ENCODE data around the gene OTOS.

The OTOS gene

DNA sequence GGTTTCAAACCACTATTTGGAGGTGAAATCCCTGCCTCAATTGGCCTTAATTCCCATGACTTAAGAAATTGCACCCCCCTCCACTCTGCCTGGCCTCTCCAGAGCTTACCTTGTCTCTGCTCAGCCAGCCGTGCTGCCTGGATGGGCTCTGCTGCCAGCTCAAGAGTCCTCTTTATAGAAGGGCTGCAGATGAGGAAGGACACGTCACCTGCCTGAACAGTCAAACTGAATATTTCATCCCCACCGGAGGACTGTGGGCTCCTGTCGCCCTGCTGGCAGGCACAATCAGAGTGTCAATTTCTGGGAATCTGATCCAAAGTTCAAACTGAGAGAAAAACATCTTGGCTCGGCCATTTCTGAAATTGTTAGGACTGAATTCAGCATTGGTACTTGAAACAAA, at the start of gene OTOS:
OTOS (minus strand) TSS at position 148 of the 400 bp plus-strand sequence. CDS start 332 bp downstream, outside the sequence.
- DNase-seq = no peak

DNA sequence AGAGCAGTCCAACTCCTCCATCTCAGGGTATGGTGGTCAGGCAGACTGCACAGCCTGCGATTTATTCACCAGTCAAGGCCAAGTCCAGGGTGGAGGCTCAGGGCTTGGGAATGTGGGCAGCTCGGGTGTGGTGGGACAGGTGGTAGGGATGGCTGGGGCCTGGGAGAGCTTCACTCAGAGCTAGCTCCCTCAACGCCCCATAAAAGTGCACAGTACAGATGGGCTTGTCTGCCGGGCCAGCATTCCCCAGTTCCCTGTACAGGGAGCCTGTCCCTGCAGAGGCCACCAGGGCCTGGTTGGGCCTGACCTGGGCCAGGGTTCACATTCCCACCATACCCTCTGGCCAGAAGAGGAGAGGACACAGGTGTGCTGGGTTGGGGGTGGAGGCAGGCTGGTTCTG, 49.2 kb upstream of the OTOS start:
- DNase-seq = no peak

DNA sequence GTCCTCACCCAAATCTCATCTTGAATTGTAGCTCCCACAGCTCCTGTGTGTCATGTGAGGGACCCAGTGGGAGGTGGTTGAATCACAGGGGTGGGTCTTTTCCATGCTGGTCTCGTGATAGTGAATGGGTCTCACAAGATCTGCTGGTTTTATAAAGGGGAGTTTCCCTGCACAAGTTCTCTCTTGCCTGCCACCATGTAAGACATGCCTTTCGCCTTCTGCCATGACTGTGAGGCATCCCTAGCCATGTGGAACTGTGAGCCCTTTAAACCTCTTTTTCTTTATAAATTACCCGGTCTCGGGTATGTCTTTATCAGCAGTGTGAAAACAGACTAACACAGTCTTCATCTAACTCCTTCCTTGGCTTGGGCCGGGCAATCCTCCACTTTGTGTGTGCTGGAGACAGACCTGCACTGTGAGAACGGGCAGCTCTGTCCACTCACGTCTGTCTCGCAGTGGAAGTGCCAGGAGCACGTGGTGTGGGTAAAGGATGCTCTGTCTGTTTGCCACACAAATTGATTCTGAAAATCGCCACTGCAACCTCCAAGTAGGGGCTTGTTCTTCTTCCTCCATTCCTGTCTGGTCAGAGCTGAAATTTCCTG, 47.6 kb upstream of the OTOS start:
- no peak for DNase-seq

DNA sequence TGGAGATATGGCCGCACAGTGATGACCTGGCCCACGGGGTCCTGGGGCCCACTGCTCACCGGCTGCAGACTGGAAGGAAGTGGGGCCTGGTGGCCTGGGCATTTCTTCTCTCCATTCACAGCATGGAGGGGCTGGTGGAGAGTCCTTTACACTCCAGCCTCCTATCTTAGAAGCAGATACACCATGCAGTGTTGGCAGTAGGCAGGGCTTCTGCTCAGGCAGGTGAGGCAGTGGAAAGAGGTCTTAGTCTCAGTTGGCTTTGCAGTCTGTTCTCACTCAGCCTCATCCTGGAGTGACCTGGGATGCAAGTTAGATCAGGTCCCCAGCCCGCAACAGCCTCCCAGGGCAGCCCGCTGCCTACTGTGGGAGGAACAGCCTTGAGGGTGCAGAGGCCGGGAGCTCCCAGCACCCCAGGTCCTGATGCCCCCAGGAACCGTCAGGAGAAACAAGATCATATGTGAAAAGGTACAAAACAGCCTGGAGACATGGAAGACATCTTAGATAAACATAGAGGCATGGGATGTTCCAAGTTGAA, 45.8 kb upstream of the OTOS start:
- no peak for DNase-seq

DNA sequence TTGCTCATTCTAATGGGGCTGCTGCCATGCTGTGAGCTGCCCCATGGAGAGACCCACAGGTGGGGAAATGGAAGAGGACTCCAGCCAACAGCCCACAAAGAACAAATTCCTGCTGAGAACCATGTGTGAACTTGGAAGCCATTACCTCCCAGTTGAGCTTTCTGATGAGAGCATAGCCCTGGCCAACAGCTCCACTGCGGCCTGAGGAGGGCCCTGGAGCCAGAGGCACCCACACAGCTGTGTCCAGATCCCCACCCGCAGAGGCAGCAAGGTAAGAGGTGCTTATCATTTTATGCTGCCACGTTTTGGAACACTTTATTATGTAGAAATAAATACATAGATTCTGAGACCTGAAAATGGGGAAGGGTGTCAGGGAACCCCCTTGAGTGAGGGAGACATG, 44.2 kb upstream of the OTOS start:
- no peak for DNase-seq

DNA sequence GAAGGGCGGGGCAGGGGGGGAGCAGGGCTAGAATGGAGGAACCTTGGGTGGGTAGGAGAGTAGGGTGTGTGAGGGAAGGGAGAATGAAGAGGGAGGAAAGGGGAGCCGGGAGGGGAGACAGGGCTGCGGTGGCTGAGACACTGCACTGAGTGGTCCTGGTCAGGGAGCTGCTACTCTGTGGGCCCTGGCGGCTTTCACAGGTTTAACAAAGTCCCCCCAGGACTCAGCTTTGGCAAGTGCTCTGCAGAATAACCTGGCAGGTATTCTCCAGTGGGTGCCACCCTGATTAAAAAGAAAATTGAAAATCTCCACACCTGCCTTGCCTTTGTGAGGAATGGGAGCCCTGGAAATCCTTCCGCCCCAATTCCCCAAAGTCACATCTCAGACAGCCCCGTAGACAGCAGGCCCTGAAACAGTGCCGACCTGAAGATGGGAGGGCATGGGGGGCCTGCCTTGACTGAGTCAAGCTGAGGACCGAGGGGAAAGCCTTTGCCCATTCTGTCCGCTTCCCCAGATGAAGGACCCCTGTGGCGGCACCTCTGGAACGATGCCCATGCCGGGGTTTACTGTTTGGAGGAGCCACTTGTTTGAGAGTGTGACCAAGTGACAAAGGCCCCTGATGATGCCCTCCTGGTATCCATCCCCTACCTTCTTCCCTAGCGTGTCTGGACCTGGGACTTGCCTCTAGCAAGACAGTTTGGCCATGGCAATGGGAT, 43.6 kb upstream of the OTOS start:
- no peak for DNase-seq

DNA sequence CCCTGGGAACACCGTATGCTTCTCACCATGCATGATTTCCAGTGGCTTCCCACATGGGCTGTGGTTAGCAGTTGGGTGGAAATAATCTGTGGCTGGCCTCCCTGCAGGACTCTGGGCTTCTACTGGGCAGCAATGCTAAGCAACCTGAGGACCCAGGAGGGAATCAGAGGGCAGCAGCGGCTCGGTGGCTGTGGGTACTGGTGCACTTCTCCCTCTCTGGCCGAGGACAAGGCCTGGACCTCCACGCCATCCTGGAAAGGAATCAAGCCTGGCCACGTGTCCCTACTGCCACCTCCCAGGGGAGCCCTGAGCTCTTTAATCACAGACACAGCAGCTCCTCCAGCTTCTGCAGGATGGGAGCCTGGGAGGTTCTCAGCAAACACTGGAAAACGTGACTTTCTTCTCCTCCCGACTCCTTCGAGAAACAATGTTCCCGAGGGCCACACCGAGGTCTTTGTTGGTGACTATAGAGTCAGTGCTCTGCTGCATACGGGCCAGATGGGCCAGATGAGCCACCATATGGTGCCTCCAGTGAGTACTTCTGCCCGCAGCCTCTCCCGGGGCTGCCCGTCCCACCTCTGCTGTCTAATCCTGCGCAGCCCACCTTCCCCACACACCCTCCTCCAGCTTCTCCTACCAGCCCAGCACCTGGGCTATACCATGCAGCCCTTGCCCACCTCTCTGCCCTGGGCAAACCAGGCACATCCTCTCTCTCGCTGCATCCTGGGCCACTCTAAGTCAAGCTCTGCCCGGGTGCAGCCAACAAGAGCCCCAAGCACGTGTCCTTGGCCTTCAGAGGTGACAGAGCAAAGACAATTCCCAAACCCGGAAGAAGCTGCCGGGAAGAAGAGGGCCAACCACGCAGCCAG, 42.8 kb upstream of the OTOS start:
- DNase-seq = no peak

DNA sequence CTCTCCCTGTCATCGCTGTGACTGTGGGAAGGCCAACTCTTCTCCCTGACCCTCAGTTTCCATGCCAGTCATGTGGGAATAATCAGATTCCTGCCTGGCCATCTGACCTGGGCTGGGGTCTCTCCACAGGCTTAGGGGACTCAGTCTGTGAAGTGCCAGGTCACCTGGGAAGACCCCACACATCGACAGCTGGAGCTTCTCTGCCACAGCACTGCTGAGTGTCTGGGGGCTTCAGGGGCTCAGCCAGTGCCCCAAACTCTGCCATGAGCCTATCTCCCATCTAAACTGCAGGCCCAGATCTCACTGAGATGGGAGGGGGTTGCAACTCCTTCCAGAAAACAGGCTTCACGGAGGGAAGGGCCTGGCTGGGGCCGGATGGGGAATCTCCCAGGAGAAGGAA, 42.0 kb upstream of the OTOS start:
- DNase-seq = no peak

DNA sequence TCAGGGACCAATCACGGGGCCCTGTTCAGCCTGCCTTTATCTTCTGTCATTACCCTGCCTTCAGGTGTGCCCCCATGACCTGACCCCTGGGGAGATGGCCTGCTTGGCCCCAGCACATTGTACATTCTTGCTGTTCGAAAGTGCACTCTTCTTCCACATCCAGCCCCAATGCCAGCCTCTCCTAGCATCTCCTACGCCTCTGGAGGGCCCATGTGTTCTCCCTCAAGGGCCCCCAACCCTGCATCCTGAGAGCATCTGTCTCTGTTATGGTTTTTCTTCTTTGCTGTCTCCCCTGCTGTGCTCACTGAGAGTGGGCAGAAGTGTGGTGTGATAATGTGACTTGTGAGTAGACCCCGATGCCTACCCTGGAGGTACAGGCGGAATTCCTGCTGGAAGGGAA, 41.5 kb upstream of the OTOS start:
- DNase-seq = no peak

DNA sequence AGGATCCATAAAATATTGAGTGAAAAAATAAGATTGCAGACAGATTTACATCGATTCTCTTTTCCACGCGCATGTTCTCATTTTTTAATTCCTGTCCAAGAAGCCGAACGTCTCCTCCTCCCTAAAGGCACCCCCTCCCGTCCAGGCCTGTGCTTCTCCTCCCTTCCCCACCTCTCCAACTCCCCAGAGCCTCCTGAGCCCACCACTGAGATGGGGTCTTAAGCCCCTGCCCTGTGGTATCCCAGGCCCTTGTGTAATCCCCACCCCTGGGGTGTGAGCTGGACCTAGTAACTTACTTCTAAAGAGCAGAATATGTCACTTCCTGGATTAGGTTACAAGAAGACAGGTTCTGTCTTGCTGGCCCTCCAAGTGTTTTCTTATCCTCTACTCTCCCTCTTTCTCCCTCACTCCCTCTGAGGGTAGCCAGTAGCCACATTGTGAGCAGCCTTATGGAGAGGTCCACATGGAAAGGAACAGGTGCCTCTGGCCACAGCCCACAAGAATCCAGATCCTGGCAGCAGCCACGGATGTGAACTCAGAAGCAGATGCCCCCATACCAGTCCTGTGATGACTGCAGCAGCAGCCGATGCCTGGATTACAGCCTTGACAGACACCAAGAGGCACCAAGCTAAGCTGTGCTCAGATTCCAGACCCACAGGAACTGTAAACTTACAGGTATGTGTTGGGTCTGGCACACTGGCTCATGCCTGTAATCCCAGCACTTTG, 39.6 kb upstream of the OTOS start:
- DNase-seq = no peak

DNA sequence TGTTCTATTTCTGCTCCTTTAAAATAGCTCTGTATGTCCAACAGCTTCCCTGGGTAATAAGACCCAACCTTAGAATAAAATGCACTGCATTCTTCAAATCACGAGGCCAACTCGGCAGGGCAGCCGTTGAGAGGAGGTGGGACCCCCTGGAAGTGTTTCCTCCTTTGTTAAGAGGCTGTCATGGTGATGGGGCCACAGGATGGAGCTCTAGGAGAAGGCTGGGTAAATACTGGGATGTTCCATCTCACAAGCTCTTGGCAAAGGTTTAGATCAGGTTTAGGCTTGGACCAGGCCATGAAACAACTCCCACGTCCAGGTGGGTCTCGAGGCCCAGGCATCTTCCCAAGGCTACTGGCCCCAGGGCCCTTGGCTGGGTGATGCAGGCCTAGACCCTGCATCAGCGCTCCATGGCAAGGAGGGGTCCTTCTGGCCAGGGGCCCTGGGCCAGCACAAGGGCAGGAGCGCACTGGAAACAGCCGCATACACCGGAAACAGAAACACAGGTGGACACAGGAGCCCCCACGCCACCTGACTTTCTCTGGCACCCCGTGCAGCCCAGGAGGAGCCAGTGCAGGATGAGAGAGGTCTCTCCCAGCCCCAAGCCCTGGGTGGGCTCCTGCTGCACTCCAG, 38.8 kb upstream of the OTOS start:
- DNase-seq = no peak

DNA sequence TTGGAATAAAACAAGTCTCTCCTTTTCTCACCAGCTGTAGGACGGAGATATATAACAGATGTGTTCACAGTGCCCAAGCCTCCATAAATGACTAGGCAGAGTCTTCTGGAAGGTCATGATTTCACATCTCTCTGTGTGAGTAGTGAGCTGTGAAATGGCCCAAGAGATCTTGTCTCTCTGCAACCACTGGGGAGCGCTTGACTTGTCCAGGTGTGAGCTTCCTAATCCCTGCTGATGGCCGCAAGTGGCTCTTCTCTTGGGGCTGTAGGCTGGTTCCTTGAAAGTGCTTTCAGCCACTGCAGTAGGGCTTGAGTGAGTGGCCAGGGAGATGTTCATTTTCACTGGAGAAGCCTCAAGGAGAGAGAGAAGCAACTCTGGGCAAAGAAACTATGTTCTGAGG, 38.1 kb upstream of the OTOS start:
- no peak for DNase-seq

DNA sequence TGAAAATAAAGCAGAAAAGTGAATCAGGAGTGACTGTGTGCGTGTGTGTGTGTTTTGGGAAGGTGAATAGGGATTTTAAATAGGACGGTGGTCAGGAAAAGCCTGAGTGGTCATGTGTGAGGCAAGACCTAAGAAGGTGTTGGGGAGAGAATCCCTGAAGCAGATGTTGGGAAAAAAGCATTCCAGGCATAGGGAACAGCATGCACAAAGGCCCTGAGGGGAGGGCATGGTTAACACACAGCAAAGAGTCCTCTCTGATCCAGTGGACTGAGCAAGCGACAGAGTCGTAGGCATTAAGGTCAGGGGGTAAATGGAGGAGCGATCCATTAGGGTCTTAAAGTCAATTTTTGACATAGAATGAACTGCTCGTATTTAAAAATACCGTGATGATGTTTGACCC, 34.0 kb upstream of the OTOS start:
- no peak for DNase-seq

DNA sequence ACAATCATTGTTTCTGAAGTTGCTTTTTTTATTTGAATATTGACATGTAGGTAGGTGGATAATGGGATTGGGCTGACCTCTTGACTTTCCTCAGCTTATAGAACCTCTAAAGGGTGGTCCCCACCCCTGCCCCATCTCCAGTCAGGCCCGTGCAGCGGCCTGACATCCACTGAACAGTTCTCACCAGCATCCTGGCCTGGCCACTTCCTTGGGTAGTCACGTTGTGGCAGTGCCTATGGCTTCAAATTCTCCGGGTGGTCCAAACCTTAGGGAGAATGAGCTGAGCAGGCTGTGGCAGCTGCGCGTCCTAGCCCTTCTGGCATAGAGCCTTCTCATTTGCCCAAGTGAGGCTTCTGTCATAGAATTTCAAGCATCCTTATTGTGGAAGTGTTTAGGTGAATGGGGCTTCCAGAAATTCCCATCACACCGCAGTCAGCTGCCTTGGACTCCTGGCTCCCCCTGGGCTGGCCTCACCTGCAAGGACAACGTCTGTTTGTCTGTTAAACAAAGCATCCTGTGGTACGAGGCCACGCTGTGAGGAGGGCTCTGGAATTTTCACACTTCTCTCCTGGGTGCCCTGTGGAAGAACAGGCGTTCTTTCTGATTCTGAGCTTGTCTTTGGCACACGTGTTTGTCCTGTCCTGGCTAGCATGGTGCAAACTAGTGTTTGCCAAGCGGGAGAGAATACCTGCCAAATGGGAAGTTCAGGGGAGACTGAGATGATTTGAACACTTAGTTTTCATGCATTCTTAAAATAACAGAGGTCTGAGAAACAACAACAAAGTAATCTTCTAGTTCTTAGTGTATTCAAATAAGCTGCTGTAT, 31.8 kb upstream of the OTOS start:
- no peak for DNase-seq

DNA sequence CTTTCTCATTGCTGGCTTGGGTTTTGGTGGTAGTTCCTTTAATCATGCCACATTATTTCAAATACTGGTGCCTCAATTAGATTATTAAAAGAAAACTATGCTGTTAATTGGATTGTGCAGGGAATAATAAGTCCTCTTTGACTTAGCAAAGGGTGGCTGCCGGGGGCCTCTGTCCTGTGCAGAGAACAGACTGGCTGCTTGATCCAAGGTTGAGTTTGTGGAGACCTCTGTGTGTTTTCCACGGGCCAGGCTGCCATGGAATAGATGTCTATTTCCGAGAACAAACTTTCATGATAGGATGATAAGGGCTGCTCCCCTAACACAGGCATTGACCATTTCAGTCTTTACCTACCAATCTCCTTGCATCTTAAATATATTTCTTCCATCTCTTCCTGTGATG, 30.4 kb upstream of the OTOS start:
- DNase-seq = no peak

DNA sequence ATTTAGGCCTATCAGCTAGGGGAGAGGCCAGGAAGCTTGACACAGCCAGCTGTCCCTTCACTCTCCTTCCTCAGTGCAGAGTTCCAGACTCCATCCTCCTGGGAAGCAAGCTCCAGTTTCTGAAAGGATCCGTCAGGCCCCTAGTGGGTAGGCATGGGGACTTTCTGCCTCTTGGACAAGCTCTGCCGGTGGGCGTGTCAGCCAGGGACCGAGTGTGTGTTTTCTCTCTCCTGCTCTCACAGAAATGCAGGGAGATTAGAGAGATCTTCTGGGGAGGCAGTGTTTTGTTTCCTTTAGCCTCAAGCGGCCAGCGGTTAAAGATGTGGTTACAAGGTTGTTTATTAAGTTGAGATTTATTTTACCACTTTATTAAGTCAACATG, 29.9 kb upstream of the OTOS start:
- no peak for DNase-seq

DNA sequence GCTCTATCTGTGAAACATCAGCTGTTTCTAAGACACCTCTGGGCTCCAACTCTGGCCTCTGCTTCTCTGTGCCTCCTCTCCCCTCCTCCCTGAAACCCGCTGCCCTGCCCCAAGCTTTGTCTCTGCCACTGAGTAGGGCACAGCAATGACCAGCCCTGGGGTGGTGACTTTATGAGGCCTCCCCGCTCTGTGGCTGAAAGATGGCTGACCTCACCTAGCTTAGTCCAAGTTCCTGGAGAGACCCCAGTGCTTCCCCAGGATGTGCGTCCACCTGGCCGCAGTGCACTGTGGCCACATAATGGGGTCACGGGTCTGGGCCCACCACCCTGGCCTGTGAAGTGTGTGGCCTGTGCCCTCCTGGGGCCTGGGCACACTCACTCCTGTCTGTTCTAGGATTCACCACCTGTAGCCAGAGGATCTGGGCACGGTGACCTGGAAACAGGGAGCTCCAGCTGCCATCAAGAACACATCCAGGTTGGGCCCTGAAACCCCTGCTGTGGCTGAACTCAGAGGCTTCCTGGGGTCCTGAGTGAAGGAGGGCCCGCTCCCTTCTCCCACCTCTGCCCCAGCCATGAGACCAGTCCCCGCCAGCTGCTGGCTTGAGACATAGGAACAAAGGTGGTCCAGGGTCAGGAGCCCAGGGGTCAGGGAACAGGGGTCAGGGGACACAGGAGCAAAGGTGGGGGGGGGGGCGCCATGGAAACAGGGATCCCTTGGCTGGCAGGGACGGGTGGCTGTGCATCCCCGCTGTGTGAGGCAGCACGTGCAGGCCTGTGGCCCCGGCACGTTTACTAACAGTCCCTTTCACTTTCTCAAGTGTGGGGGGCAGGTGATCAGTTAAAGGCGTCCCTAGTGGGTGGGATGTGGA, 29.3 kb upstream of the OTOS start:
- no peak for DNase-seq

DNA sequence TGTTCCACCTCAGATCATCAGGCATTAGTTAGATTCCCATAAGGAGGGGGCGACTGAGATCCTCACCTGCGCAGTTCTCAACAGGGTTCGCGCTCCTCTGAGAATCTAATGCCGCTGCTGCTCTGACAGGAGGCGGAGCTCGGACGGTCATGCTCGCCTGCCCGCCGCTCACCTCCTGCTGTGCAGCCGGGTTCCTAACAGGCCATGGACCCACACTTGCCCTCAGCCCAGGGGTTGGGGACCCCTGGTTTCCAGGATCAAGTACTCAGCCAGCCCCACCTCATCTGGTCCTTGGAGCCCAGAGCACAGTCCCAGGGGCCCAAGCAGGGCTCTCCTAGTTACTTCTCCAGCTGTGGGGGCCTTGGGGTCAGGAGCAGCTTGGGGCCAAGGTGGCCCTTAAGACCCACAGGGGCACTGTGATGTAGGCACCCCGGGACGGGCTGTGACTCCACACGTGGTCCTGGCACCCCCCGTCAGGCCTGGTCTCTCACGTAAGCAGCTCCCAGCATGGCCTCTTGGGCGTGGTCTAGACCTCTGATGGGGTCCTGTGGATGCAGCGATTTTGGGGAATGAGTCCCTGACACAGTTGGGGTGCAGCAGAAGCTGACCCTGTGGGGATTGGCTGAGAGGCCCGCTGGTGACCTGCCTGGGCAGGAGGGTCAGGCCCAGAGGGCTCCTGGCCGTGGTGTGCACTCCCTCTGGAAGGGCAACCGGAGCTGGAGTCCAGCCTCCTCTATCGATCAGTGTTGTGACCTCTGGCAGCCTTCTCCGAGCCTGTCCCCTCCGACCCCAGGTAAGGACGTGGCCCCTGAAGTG, 28.3 kb upstream of the OTOS start:
- DNase-seq = no peak

DNA sequence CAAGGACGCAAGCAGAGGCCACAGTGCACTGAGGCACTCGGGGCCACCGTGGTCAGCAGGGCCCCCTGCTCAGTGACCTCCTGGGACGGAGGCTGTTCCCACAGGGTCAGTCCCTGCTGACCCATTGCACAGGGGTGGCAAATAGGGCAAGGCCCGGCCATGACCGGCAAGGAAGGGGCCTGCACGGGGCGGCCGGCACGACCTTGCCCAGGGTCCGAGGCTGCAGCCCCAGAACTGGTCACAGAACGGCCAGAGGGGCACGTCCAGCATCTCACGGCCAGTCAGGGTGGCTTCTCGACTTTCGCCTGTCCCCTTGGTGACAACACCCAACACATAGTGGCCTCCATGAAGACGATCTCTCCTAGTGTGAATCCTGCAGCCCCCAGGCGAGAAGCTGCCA, 27.6 kb upstream of the OTOS start:
- no peak for DNase-seq

DNA sequence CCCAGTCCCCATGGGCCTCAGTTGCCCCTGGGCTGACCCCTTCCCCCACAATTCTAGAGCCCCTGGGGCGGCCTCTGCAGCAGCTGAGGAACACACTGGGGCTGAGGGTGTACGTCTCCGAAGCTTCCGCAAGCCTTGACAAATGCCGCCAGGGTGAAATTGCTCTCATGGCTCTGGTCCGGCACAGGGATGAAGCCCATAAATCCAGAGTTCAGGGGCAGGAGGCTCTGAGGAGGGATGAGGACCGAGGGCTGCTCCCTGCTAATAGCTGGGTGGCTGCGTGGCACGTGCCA, 27.1 kb upstream of the OTOS start:
- DNase-seq = no peak

All from inflammatory macrophage treated with lipopolysaccharide for 1 hour (primary cell).